Astrocyte (in vitro differentiated cells and primary cell): Measurements from ENCODE around the gene COL23A1. TPM values are rescaled to one million over a fixed set of nuclear protein-coding genes. Genes with fewer than 3 reads are reported as not detected.

Source experiments
- DNase-seq: peaks from one replicate; pipeline ENCODE4 v3.0.0-alpha.2; 2010; ENCODE audit warnings: low read depth
- FAIRE-seq: peaks from 2 replicates; lab custom pipeline; 2011; peaks lifted over from hg19 to GRCh38; lab: Jason Lieb, UNC
- H2AFZ ChIP-seq: 2 replicates; pipeline ENCODE4 v1.6.0; 2012; ENCODE audit warnings: low read depth, low read length, inconsistent platforms
- H3K27ac ChIP-seq: 2 replicates; pipeline ENCODE4 v1.5.1; 2011; ENCODE audit warnings: low read depth, low read length, inconsistent platforms
- H3K27me3 ChIP-seq: 2 replicates; pipeline ENCODE4 v1.6.0; 2011; ENCODE audit warnings: low read length, inconsistent platforms; ENCODE audit not compliant: insufficient read depth
- H3K36me3 ChIP-seq: 2 replicates; pipeline ENCODE4 v1.5.1; 2011; ENCODE audit warnings: low read length, inconsistent platforms; ENCODE audit not compliant: insufficient read depth
- H3K4me1 ChIP-seq: 2 replicates; pipeline ENCODE4 v1.5.1; 2011; ENCODE audit warnings: low read length, inconsistent platforms; ENCODE audit not compliant: insufficient read depth
- H3K4me2 ChIP-seq: 2 replicates; pipeline ENCODE4 v1.6.0; 2012; ENCODE audit warnings: low read length, inconsistent platforms
- H3K4me3 ChIP-seq: 2 replicates; pipeline ENCODE4 v1.5.1; 2011; ENCODE audit warnings: low read depth, mild to moderate bottlenecking, low read length, inconsistent platforms; ENCODE audit not compliant: insufficient read depth
- H3K79me2 ChIP-seq: 2 replicates; pipeline ENCODE4 v1.6.0; 2012; ENCODE audit warnings: mild to moderate bottlenecking, low read length, inconsistent platforms; ENCODE audit not compliant: insufficient read depth
- H3K9ac ChIP-seq: 2 replicates; pipeline ENCODE4 v1.6.0; 2012; ENCODE audit warnings: mild to moderate bottlenecking, low read length, inconsistent platforms
- H3K9me3 ChIP-seq: 2 replicates; pipeline ENCODE4 v1.5.1; 2012; ENCODE audit warnings: low read depth, mild to moderate bottlenecking, low read length, inconsistent platforms; ENCODE audit not compliant: insufficient read depth
- H4K20me1 ChIP-seq: 2 replicates; pipeline ENCODE4 v1.6.0; 2012; ENCODE audit warnings: low read length, inconsistent platforms; ENCODE audit not compliant: insufficient read depth
- H3K27ac Mint-ChIP-seq: one replicate; pipeline ENCODE4 v1.8.0; 2021; ENCODE audit warnings: mild to moderate bottlenecking, mixed read lengths; ENCODE audit not compliant: unreplicated experiment
- H3K27me3 Mint-ChIP-seq: one replicate; pipeline ENCODE4 v1.8.0; 2021; ENCODE audit warnings: low read depth, mixed read lengths; ENCODE audit not compliant: unreplicated experiment
- H3K36me3 Mint-ChIP-seq: one replicate; pipeline ENCODE4 v1.8.0; 2021; ENCODE audit warnings: low read depth, mixed read lengths; ENCODE audit not compliant: unreplicated experiment
- H3K4me1 Mint-ChIP-seq: one replicate; pipeline ENCODE4 v1.8.0; 2021; ENCODE audit warnings: low read depth, mixed read lengths; ENCODE audit not compliant: unreplicated experiment
- H3K4me3 Mint-ChIP-seq: one replicate; pipeline ENCODE4 v1.8.0; 2021; ENCODE audit warnings: mild to moderate bottlenecking, moderate library complexity, mixed read lengths; ENCODE audit not compliant: unreplicated experiment
- H3K9me3 Mint-ChIP-seq: one replicate; pipeline ENCODE4 v1.8.0; 2021; ENCODE audit warnings: mild to moderate bottlenecking, mixed read lengths; ENCODE audit not compliant: unreplicated experiment
- CTCF ChIP-seq: IDR thresholded peaks from 2 replicates; pipeline ENCODE4 v1.5.1; 2011; ENCODE audit warnings: low read depth, mild to moderate bottlenecking, inconsistent platforms, low read length, moderate library complexity; ENCODE audit not compliant: insufficient read depth
- EZH2 ChIP-seq: IDR thresholded peaks from 2 replicates; pipeline ENCODE4 v1.6.1; 2012; ENCODE audit warnings: mild to moderate bottlenecking, low read length, inconsistent platforms; ENCODE audit not compliant: insufficient read depth
- total RNA-seq: library from RNA; stranded (reverse); gene quantifications from 2 replicates; pipeline ENCODE4 v1.2.1, GENCODE V29; 2021

The COL23A1 gene
- total RNA-seq, 1 donor from 2014 or later = 0.16 TPM

GRCh38 chr5:178237431-178238312 is 352.5 kb downstream of the COL23A1 start:
- TF ChIP-seq EZH2 (no peak), CTCF (no peak)
- peaks cover 2% of the 10 kb centered on the region for H3K27me3 Mint-ChIP-seq
- H3K4me3 ChIP-seq = no peak overlapping the region
- H3K36me3 ChIP-seq = no peaks in the 10 kb centered on the region
- H3K27ac Mint-ChIP-seq = no peak overlapping the region
- H3K4me3 Mint-ChIP-seq = no peak overlapping the region
- H3K79me2 ChIP-seq = no peaks in the 10 kb centered on the region
- H3K27ac ChIP-seq = no peak overlapping the region
- no peak overlapping the region for H2AFZ ChIP-seq
- H3K9me3 Mint-ChIP-seq = no peaks in the 10 kb centered on the region
- no peaks in the 10 kb centered on the region for H4K20me1 ChIP-seq
- H3K9ac ChIP-seq = no peak overlapping the region
- no peaks in the 10 kb centered on the region for H3K4me1 Mint-ChIP-seq
- H3K4me2 ChIP-seq = no peak overlapping the region
- no peak for FAIRE-seq
- no peaks in the 10 kb centered on the region for H3K9me3 ChIP-seq
- H3K27me3 ChIP-seq = no peaks in the 10 kb centered on the region
- peaks cover 4% of the 10 kb centered on the region for H3K4me1 ChIP-seq
- peak; percentile 48 for DNase-seq
- no peaks in the 10 kb centered on the region for H3K36me3 Mint-ChIP-seq

GRCh38 chr5:178236679-178237078 is 353.5 kb downstream of the COL23A1 start:
- Histone ChIP-seq H4K20me1 (no peaks in the 10 kb centered on the region), H3K4me2 (no peak overlapping the region), H3K27ac (no peak overlapping the region), H3K79me2 (peaks cover 4% of the 10 kb centered on the region), H3K27me3 (no peaks in the 10 kb centered on the region), H3K4me3 (no peak overlapping the region), H2AFZ (no peak overlapping the region), H3K36me3 (no peaks in the 10 kb centered on the region), H3K9ac (no peak overlapping the region), H3K9me3 (no peaks in the 10 kb centered on the region), H3K4me1 (peaks cover 9% of the 10 kb centered on the region)
- TF ChIP-seq CTCF (no peak), EZH2 (no peak)
- peaks cover under 1% of the 10 kb centered on the region for H3K4me1 Mint-ChIP-seq
- no peak overlapping the region for H3K4me3 Mint-ChIP-seq
- H3K36me3 Mint-ChIP-seq = no peaks in the 10 kb centered on the region
- H3K9me3 Mint-ChIP-seq = no peaks in the 10 kb centered on the region
- no peak for FAIRE-seq
- peaks cover 2% of the 10 kb centered on the region for H3K27me3 Mint-ChIP-seq
- no peak overlapping the region for H3K27ac Mint-ChIP-seq
- DNase-seq = no peak

- H3K4me1 Mint-ChIP-seq = peaks cover 6% of the 10 kb centered on the region
- H3K4me1 ChIP-seq = peaks cover 14% of the 10 kb centered on the region
- H4K20me1 ChIP-seq = peaks cover 2% of the 10 kb centered on the region
- no peak overlapping the region for H2AFZ ChIP-seq
- no peak overlapping the region for H3K4me3 ChIP-seq
- H3K9me3 ChIP-seq = no peaks in the 10 kb centered on the region
- H3K36me3 Mint-ChIP-seq = peaks cover 2% of the 10 kb centered on the region
- H3K36me3 ChIP-seq = no peaks in the 10 kb centered on the region
- no peaks in the 10 kb centered on the region for H3K27me3 ChIP-seq
- H3K4me3 Mint-ChIP-seq = no peak overlapping the region
- H3K9me3 Mint-ChIP-seq = no peaks in the 10 kb centered on the region
- TF ChIP-seq CTCF = no peak
- FAIRE-seq (no peak), DNase-seq (no peak)
- peaks cover 2% of the 10 kb centered on the region for H3K27me3 Mint-ChIP-seq
- H3K27ac ChIP-seq = no peak overlapping the region
- no peak overlapping the region for H3K9ac ChIP-seq
- peaks cover 10% of the 10 kb centered on the region for H3K79me2 ChIP-seq
- H3K27ac Mint-ChIP-seq = no peak overlapping the region
- H3K4me2 ChIP-seq = no peak overlapping the region
These were observed 354.1 kb downstream of the COL23A1 start for GRCh38 chr5:178236126-178236525.
